HepG2 (cell line): Measurements from ENCODE around the gene LDAF1.
A peak's percentile ranks its signal among the peaks of the same experiment; 100 is the strongest.

Source experiments
- CHD4 ChIP-seq: fragments of 200-600 bp; sonication (generic); IDR thresholded peaks from 2 replicates; pipeline ENCODE4 v1.7.0; 2017; ENCODE audit warnings: mild to moderate bottlenecking, low read length, borderline replicate concordance
- EP300 ChIP-seq, 3 experiments: sonication (generic) in 1 of 3; formaldehyde crosslinking in 1 of 3; IDR thresholded peaks; 2 replicates each; pipeline versions ENCODE4 v1.5.1 to v1.6.1; 2011 to 2020; ENCODE audit warnings: low read depth in 2 of 3, low read length in 2 of 3, borderline replicate concordance in 1 of 3, improper control_type of control experiment in 1 of 3, mild to moderate bottlenecking in 1 of 3, missing genetic modification reagents in 1 of 3, moderate library complexity in 1 of 3
- NR3C1 ChIP-seq: sonication (generic); formaldehyde crosslinking; IDR thresholded peaks from 2 replicates; pipeline ENCODE4 v1.4.0; 2020; ENCODE audit warnings: missing genetic modification reagents
- POLR2A ChIP-seq, 2 experiments: IDR thresholded peaks; 2 replicates each; pipeline ENCODE4 v1.6.1; 2011; ENCODE audit warnings: low read depth in 2 of 2, low read length in 2 of 2, mild to moderate bottlenecking in 1 of 2, moderate library complexity in 1 of 2; ENCODE audit not compliant: insufficient read depth in 1 of 2
- POLR2G ChIP-seq: fragments of 200-400 bp; formaldehyde crosslinking; IDR thresholded peaks from 2 replicates; pipeline ENCODE4 v1.6.1; 2018; ENCODE audit warnings: mild to moderate bottlenecking, low read depth, low read length, moderate library complexity
- RBM22 ChIP-seq: fragments of 200-400 bp; formaldehyde crosslinking; optimal IDR thresholded peaks from 2 replicates; pipeline ENCODE3; 2017; ENCODE audit warnings: mild to moderate bottlenecking, low read length, moderate library complexity
- SMARCC2 ChIP-seq: fragments of 450-650 bp; IDR thresholded peaks from 2 replicates; pipeline ENCODE4 v1.6.1; 2017; ENCODE audit warnings: antibody characterized with exemption, mild to moderate bottlenecking
- SRY ChIP-seq: sonication (generic); formaldehyde crosslinking; IDR thresholded peaks from 2 replicates; pipeline ENCODE4 v1.8.0; 2022; ENCODE audit warnings: mild to moderate bottlenecking, missing genetic modification reagents
- YY1 ChIP-seq: IDR thresholded peaks from 2 replicates; pipeline ENCODE4 v1.6.1; 2011; ENCODE audit warnings: low read length, low read depth, moderate library complexity, mild to moderate bottlenecking; ENCODE audit not compliant: insufficient read depth, insufficient replicate concordance
- TF ChIP-seq, protein P1 (sequence below): sonication (generic); formaldehyde crosslinking; IDR thresholded peaks from 2 replicates; pipeline ENCODE4 v1.4.0; 2020; ENCODE audit warnings: mild to moderate bottlenecking, missing genetic modification reagents
- TF ChIP-seq, protein P2 (sequence below): sonication (generic); formaldehyde crosslinking; IDR thresholded peaks from 2 replicates; pipeline ENCODE4 v1.4.0; 2020; ENCODE audit warnings: missing genetic modification reagents, mild to moderate bottlenecking, borderline replicate concordance

DNA sequence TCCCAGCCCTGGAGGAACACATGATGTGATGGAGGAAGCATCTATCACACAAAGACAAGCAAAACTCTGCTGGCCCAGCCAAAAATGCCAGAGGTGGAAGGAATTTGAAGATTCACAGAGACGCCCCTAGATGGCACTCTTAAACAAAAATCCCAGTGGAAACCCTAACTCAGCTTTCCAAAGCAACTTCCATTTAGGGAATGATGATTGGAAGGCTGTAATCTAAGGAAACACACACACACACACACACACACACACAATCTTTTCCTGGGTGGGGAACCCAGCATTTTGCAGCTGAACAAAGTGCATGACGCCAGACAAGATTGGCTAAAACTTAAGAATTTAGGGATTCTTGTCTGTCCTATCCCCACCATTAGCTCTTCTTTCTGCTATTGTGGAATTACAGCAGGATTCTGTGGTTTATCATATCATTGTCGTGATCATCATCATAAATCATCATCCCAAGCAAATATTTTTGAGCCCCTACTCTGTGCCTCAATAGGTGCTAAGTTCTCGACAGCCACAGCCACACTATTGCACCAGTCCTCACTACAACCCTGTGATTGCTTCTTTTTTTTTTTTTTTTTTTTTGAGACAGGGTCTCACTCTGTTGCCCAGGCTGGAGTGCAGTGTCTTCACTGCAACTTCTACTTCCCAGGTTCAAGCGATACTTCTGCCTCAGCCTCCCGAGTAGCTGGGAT is 1.6 kb upstream of the LDAF1 start:
- TF ChIP-seq POLR2G (no peak), SMARCC2 (no peak), SRY (CRISPR knock-in tag) (no peak), EP300 (IDR thresholded peaks at IDR 0.05; ENCODE audit: low read depth in 2 of 2, low read length in 2 of 2) (peak in 1 of 2 experiments; percentile 29; a peak in 1 of 4 replicates), EP300 (CRISPR knock-in tag; IDR thresholded peaks at IDR 0.05; ENCODE audit: borderline replicate concordance) (no peak), RBM22 (no peak), POLR2A (IDR thresholded peaks at IDR 0.05; ENCODE audit: insufficient read depth in 1 of 2, low read depth in 2 of 2, low read length in 2 of 2) (no peak), CHD4 (no peak), NR3C1 (no peak), YY1 (no peak)
- TF ChIP-seq, protein P1, sequence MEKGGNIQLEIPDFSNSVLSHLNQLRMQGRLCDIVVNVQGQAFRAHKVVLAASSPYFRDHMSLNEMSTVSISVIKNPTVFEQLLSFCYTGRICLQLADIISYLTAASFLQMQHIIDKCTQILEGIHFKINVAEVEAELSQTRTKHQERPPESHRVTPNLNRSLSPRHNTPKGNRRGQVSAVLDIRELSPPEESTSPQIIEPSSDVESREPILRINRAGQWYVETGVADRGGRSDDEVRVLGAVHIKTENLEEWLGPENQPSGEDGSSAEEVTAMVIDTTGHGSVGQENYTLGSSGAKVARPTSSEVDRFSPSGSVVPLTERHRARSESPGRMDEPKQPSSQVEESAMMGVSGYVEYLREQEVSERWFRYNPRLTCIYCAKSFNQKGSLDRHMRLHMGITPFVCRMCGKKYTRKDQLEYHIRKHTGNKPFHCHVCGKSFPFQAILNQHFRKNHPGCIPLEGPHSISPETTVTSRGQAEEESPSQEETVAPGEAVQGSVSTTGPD (CRISPR knock-in tag), result no peak
- TF ChIP-seq, protein P2, sequence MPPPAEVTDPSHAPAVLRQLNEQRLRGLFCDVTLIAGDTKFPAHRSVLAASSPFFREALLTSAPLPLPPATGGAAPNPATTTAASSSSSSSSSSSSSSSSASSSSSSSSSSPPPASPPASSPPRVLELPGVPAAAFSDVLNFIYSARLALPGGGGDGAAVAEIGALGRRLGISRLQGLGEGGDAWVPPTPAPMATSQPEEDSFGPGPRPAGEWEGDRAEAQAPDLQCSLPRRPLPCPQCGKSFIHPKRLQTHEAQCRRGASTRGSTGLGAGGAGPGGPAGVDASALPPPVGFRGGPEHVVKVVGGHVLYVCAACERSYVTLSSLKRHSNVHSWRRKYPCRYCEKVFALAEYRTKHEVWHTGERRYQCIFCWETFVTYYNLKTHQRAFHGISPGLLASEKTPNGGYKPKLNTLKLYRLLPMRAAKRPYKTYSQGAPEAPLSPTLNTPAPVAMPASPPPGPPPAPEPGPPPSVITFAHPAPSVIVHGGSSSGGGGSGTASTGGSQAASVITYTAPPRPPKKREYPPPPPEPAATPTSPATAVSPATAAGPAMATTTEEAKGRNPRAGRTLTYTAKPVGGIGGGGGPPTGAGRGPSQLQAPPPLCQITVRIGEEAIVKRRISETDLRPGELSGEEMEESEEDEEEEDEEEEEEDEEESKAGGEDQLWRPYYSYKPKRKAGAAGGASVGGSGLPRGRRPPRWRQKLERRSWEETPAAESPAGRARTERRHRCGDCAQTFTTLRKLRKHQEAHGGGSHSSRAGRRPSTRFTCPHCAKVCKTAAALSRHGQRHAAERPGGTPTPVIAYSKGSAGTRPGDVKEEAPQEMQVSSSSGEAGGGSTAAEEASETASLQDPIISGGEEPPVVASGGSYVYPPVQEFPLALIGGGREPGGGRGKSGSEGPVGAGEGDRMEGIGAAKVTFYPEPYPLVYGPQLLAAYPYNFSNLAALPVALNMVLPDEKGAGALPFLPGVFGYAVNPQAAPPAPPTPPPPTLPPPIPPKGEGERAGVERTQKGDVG (CRISPR knock-in tag), result no peak
